GM18511 (cell line): ENCODE data around the gene EFEMP2.
"Not testable (repeated sequence)": the region's sequence is repeated elsewhere in the genome, so short reads cannot be mapped to it uniquely, and the experiment has no call there.

Experiments used
- ATAC-seq: cut with Tn5 transposase; IDR thresholded peaks from one replicate; pipeline ENCODE4 v1.9.1; 2021; ENCODE audit warnings: mild to moderate bottlenecking, moderate library complexity; ENCODE audit not compliant: unreplicated experiment

Gene EFEMP2

DNA sequence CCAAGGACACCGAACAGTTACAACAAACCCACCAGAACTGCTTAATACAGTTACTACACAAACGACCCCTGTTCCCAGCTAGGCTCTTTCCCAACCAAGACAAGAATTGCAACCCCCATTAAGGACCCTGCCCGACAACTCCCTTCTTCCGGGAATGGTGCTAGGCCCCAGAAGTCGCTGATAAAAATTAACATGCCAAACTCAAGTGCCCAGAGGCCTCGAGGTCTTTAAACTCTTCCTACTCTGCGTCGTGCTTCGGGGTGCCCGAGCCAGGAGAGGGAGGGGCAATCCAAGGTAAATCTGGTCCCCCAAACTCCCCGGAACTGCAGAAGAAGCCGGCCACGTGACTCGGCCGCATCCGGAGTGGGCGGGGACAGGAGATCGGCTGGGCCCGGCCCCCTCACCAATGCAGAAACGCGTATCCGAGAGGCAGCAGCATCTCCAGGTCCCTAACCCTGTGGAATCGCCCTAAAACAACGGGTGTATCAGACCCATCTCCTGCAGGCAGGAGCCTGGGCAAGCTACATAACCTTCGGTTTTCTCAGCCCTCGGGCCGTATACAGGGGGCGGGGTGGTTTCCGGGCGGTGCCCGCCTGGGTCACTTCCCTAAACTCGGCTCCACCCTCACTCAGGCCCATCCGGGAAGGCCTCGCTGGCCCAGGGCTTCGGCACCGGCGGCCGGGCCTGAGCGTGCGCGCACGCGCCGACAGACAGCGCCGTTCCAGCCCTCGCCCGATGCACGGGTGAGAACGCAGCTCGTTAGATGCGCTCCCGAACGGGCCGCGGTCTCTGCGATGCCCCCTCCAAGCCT is 15.7 kb downstream of the EFEMP2 start:
- ATAC-seq: peak; percentile 35

- ATAC-seq: no peak
These were observed 16.7 kb downstream of the EFEMP2 start for GRCh38 chr11:65855927-65856363.

DNA sequence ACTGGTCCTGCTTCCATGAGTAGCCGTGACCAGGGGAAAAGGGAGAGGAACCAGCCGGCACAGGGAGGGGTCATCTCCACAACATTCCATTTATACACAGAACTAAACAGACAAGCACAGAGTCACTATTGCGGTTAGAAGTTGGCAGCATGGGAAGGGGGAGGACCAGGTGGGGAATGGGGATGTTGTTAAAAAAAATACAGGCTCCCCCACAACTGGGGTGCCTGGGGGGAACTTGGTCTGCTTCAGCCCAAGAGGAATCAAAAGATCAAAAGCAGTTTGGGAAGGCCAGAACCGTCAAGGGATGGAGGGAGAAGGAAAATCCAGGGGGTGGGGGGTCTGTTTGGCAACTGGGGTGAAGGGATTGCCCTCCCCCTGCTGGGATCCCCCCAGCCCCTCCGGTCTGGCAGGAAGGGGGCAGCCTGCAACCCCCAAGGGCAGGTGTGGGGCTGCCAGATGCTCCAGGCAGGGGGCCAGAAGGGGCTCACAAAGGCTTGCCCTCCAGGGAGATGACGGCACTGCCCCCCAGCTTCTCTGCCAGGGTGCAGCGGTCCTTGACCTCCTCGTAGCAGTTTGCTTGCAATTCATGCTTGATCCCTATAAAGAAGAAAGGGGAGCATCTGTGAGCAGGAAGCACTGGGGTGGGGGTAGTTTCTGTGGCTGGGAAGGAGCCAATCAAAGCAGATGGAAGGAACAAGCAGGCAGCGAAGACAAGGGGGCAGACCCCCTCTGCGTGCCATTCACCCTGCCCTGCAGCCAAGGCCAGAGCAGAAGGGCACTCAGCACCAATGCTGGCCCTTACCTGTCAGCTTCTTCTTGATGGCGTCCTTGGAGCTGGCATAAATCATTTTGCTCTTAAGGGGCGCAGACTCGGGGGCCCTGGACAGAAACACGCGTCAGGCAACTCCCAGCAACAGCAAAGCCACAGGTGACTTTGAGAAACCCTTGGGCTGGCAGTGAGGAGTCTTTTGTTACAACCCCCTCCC is 17.5 kb downstream of the EFEMP2 start:
- no peak for ATAC-seq

DNA sequence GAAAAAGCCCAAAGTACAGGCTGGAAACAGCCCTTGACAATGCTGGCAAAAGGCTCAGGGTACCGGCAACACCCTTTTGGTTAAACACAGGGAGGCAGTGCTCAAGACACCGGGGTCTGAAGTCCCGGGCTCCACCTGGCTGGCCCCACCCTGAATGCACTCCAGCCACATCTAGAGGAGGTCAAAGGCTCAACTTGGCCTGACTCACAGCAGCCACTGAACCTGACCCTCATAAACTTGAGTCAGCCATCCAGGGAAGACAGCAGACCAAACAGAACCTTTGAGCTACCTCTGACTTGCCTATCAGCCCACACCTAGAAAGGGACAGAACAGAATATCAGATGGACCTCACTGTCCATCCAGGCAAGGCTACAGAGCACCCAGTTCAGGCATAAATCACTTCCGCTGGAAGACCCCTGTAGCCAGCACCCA is 18.4 kb downstream of the EFEMP2 start:
- ATAC-seq: no peak

DNA sequence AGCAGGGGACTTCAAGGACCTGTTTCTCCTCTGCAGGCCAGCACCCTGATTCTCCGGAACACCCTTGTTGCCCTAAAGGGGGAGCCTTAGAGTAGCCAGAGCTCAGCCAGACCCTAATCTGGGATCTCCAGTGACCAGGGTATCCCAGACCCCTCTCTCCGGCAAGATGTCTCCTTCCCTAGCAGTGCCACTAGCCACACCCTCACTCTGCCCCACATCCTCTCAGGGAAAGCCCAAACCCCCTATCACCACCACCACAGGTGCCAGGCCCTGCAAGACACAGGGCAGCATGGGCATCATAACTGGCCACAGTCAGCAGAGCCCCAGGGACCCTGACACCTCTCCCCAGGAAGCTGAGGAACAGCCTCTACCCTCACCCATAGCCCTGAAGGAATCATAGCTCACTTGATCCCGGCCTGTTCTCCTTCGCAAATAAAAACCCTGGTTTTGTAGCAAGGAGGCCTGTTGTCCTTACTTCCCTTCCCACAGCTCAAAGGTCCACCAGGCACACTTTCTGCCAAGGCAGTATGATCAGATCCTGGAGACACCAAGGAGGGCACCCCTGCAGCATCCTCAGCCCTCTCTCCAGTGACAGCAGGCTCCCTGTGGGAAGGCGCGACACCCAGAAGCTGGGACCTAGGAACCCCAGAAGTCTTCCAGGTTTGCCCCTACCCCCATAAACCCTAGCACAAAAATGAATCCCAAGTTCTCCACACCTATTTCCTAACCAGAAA is 19.2 kb downstream of the EFEMP2 start:
- no peak for ATAC-seq

DNA sequence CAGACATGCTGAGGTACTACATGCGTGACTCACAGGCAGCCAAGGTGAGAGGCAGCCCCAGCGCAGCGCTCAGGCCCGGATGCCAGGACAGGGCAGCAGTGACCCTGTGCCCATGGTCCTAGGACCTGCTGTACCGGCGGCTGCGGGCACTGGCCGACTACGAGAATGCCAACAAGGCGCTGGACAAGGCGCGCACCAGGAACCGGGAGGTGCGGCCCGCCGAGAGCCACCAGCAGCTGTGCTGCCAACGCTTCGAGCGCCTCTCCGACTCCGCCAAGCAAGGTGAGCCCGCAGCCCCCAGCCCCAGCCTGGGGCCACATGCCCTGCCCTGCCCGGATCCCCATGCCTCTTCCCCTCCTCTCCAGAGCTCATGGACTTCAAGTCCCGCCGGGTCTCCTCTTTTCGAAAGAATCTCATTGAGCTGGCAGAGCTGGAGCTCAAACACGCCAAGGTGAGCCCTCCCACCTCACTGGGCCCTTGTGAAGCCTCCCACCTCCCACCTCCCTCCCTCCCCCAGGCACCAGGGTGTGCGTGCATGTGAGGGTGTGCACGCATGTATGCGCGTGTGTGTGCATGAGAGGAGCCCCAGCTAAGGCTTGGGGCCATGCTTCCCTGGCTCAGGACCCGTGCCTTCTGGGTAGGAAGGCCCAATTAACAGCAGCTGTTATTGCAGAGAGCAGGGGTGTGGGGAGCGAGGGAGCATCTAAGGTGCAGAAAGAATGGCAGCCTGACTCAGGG is 19.9 kb downstream of the EFEMP2 start:
- no peak for ATAC-seq

GRCh38 chr11:65851811-65852507 is 20.6 kb downstream of the EFEMP2 start:
- no peak for ATAC-seq

DNA sequence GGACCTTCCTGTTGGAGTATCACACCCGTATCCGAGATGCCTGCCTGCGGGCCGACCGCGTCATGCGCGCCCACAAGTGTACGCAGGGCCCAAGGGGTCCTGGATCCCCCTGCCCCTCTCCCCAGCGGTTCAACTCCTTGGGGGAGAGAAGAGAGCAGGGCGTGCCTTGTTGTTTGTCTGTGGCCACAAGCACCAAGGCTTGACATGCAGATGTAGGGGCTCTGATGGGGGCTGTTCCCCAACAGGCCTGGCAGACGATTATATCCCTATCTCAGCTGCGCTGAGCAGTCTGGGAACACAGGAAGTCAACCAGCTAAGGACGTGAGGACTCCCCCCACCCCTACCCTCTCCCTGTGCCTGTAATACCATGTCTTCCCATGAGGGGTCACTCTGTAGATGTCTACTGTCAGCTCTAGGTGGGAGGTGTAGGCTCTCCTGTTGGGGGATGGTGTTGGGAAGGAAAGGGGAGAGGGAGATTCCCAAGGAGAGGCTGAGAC is 21.5 kb downstream of the EFEMP2 start:
- no peak for ATAC-seq

GRCh38 chr11:65850217-65851082 is 22.1 kb downstream of the EFEMP2 start:
- no peak for ATAC-seq

DNA sequence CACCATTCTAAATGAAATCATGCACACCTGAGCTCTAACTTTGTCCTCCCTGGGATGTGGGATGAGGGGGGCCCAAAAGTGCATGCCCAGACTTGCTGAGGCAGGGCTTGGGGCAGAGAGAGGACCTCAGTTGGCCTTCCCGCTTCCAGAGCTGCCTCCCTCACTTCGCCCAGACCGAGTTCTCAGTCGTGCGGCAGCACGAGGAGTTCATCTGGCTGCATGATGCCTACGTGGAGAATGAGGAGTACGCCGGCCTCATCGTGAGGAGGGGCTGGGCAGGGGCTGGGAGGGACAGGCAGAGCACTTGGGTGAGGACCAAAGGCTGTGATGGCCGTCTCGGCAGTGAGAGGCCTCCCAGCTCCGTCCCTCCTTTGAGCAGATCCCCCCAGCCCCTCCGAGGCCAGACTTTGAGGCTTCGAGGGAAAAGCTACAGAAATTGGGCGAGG is 22.8 kb downstream of the EFEMP2 start:
- ATAC-seq: no peak

DNA sequence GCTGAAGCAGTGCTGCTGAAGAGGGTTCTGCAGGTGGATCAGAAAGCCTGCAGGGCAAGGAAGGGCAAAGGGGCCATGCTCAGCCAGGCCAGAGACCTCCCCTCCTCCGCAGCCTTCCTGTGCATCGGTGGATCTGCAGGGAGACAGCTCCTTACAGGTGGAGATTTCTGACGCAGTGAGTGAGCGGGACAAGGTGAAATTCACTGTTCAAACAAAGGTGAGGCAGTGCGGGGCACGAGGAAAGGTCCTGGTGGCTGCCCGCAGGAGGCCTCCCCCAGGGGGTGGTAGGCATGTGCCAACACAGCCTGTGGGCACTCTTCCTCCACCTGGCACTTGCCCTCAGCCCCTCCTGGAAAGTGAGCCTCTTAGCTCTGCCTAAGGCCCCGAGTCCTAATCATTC is 23.2 kb downstream of the EFEMP2 start:
- no peak for ATAC-seq

DNA sequence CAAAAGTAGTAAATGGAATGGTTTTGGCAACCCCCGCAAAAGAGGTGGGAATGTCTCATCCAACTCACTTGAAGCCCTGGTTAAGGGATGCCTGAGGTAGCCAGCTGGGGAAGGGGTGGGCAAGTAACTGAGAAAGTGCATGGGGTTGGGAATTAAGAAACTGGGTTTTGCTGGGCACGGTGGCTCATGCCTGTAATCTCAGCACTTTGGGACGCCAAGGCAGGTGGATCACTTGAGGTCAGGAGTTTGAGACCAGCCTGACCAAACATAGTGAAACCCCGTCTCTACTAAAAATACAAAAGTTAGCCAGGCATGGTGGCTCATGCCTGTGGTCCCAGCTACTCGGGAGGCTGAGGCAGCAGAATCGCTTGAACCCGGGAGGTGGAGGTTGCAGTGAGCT is 23.9 kb downstream of the EFEMP2 start:
- ATAC-seq: not testable (repeated sequence)

- no peak for ATAC-seq
These were observed 24.9 kb downstream of the EFEMP2 start for GRCh38 chr11:65847746-65848145.

- no peak for ATAC-seq
These were observed 28.2 kb downstream of the EFEMP2 start for GRCh38 chr11:65844231-65844872.

- ATAC-seq: no peak
These were observed 28.8 kb downstream of the EFEMP2 start for GRCh38 chr11:65843811-65844210.

DNA sequence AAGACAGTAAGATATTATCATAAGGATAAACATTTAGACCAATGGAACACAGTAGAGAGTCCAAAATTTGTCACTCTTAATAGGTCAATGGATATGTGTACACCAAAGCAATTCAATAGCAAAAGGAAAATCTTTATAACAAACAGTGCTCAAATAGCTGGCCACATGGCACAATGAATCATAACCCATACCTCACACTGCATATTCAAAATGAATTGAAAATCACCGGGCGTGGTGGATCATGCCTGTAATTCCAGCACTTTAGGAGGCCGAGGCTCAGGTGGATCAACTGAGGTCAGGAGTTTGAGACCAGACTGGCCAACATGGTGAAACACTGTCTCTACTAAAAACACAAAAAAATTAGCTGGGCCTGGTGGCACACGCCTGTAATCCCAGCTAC is 30.5 kb downstream of the EFEMP2 start:
- ATAC-seq: no peak

- ATAC-seq: no peak
These were observed 38.4 kb downstream of the EFEMP2 start for GRCh38 chr11:65834202-65834601.
